Measurements from ENCODE around the gene SLC13A2.

GRCh38 chr17:28477928-28478327 lies 4.5 kb downstream of the SLC13A2 start:
- TF ChIP-seq CTCF (optimal IDR thresholded peaks at IDR 0.05 in 1 of 3, IDR thresholded peaks at IDR 0.05 in 1 of 3, conservative IDR thresholded peaks at IDR 0.05 in 1 of 3; ENCODE audit: extremely low read depth in 1 of 3, insufficient read depth in 2 of 3, low read length in 3 of 3), result no peak
- TF ChIP-seq EZH2 (IDR thresholded peaks at IDR 0.05; ENCODE audit: low read length), result no peak

Measured in keratinocyte (primary cell).